GM12872 (cell line): Measurements from ENCODE around the gene DSTYK.

Source experiments
- TF ChIP-seq, protein P1 (sequence below): IDR thresholded peaks from 3 replicates; pipeline ENCODE4 v1.5.1; 2011; ENCODE audit warnings: low read depth, mild to moderate bottlenecking, low read length, moderate library complexity; ENCODE audit not compliant: insufficient read depth

The DSTYK gene

DNA sequence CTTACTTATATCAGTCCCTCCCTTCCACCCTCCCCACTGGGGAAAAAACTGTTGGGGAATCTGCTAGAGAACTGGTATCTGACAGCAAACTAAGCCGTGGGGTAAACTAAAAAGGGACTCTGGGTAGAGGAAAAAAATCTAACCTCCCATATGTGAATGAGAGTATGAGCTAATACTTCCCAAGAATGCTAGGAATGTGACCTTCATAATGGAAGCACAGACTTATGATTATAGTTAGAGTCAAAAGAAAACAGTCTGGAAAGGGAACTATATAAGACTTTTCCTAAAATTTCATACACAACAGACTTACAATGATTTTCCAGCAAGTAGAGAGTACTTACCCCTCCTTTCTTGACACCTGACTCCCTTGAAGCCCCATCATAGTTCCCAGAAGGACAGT is 66.8 kb downstream of the DSTYK start:
- TF ChIP-seq, protein P1, sequence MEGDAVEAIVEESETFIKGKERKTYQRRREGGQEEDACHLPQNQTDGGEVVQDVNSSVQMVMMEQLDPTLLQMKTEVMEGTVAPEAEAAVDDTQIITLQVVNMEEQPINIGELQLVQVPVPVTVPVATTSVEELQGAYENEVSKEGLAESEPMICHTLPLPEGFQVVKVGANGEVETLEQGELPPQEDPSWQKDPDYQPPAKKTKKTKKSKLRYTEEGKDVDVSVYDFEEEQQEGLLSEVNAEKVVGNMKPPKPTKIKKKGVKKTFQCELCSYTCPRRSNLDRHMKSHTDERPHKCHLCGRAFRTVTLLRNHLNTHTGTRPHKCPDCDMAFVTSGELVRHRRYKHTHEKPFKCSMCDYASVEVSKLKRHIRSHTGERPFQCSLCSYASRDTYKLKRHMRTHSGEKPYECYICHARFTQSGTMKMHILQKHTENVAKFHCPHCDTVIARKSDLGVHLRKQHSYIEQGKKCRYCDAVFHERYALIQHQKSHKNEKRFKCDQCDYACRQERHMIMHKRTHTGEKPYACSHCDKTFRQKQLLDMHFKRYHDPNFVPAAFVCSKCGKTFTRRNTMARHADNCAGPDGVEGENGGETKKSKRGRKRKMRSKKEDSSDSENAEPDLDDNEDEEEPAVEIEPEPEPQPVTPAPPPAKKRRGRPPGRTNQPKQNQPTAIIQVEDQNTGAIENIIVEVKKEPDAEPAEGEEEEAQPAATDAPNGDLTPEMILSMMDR, result no peak

DNA sequence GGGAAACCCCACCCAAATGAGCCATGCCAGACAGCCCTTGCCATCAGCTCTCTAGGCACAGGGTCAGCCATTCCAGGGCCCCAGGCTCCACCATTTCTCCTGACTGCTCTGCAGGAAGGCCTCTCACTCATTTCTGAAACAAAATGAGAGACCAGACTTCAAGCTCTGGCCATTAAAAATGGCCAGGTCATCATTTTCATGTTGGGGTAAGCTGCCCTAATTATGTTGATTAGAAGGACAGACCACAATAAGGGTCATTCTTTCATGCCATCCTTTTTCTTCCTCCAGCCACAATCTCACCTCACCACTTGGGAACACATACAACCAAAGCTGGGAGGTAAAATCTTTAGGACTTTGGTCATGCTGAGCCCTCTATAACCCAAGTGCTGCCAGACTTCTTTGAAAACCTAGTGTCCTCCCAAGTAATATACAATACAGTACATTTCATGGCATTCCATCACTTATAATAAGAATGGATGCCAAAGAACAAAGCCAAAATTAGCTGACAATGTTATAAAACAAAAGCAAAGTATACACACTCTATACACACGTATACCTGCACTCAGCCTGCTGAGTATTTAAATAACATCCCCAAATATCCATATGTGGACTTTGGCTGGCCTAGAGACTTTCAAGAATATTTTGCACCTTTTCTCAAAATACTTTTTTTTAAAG is 67.3 kb downstream of the DSTYK start:
- TF ChIP-seq, protein P1, result no peak

GRCh38 chr1:205142102-205142469 is 69.4 kb downstream of the DSTYK start:
- TF ChIP-seq, protein P1, result no peak

DNA sequence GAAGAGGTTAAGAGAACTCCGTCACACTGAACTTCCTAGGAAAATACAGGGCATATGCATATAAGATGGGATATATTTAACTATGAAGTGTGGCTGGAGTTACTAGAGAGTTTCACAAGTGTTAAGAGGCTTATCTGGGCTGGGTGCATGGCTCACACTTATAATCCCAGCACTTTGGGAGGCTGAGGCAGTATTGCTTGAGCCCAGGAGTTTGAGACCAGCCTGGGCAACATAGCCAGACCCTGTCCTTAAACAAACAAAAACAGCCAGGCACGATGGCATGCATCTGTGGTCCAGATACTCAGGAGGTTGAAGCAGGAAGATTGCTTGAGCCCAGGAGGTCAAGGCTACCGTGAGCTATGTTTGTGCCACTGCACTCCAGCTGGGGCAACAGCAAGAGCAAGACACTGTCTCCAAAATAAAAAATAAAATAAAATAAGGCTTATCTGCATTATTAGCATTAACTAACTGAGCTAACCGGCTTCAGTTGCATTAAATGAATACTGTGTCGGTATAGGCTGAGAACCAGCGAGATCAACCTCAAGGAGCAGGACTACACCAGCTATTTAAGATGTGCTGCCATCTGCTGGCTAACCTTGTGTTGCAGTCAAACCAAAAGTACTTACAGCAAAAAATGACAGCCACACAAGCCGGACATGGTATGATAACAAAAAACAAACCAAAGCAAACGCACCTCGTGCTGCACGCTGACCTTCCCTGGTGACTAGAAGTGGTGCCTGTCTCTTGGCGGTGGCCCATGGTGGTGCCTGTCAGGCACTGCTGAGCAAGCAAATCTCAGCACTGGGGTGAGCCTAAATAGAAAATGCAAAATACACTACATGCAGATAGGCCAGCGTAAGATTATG is 70.0 kb downstream of the DSTYK start:
- TF ChIP-seq, protein P1, result peak; percentile 85

- TF ChIP-seq, protein P1, result no peak
Measured at GRCh38 chr1:205140113-205140512, 71.4 kb downstream of the DSTYK start.

GRCh38 chr1:205137901-205138300 is 73.6 kb downstream of the DSTYK start:
- TF ChIP-seq, protein P1, result no peak

DNA sequence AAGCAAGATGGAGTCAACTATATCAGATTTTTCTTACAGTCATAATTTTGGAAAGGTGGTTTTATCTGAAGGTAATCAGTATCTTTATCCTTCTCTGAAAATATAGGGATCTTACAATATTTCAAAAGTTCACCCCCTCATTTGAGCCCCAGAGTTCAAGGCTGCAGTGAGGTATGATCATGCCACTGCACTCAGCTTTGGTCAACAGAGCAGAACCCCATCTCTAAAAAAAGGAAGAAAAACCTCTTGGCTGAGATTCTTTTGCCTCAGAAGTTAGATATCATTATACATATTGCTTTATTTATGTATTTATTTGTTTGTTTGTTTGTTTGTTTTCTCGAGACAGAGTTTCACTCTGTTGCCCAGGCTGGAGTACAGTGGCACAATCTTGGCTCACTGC is 78.2 kb downstream of the DSTYK start:
- TF ChIP-seq, protein P1, result no peak
